Mesothelial cell of epicardium (in vitro differentiated cells): Measurements from ENCODE around the gene CD70. TPM values are rescaled to one million over a fixed set of nuclear protein-coding genes. Genes with fewer than 3 reads are reported as not detected.
"Not testable (repeated sequence)": the region's sequence is repeated elsewhere in the genome, so short reads cannot be mapped to it uniquely, and the experiment has no call there.

Experiments used
- DNase-seq, 2 experiments: peaks; one replicate each; pipeline ENCODE4 v3.0.0; 2021; ENCODE audit warnings: low spot score in 2 of 2; ENCODE audit not compliant: unreplicated experiment in 2 of 2
- H3K27ac Mint-ChIP-seq: 2 replicates; pipeline ENCODE4 v1.8.0; 2021; ENCODE audit warnings: mixed read lengths
- H3K27me3 Mint-ChIP-seq: 2 replicates; pipeline ENCODE4 v1.8.0; 2021; ENCODE audit warnings: low read depth, mixed read lengths
- H3K36me3 Mint-ChIP-seq: 2 replicates; pipeline ENCODE4 v1.8.0; 2021; ENCODE audit warnings: mixed read lengths
- H3K4me1 Mint-ChIP-seq: 2 replicates; pipeline ENCODE4 v1.8.0; 2021; ENCODE audit warnings: mixed read lengths
- H3K4me3 Mint-ChIP-seq: 2 replicates; pipeline ENCODE4 v1.8.0; 2021; ENCODE audit warnings: mild to moderate bottlenecking, moderate library complexity, mixed read lengths
- H3K9me3 Mint-ChIP-seq: 2 replicates; pipeline ENCODE4 v1.8.0; 2021; ENCODE audit warnings: mixed read lengths
- total RNA-seq: library from RNA; stranded (reverse); gene quantifications from 3 replicates; pipeline ENCODE4 v1.2.1, GENCODE V29; 2021
- TF ChIP-seq, protein P1 (sequence below): fragments of 200-600 bp; sonication (generic); IDR thresholded peaks from one replicate; pipeline ENCODE4 v1.5.0; 2021; ENCODE audit warnings: antibody characterized with exemption; ENCODE audit not compliant: unreplicated experiment

Gene CD70, protein sequence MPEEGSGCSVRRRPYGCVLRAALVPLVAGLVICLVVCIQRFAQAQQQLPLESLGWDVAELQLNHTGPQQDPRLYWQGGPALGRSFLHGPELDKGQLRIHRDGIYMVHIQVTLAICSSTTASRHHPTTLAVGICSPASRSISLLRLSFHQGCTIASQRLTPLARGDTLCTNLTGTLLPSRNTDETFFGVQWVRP
- not detected in 3 replicates for total RNA-seq

DNA sequence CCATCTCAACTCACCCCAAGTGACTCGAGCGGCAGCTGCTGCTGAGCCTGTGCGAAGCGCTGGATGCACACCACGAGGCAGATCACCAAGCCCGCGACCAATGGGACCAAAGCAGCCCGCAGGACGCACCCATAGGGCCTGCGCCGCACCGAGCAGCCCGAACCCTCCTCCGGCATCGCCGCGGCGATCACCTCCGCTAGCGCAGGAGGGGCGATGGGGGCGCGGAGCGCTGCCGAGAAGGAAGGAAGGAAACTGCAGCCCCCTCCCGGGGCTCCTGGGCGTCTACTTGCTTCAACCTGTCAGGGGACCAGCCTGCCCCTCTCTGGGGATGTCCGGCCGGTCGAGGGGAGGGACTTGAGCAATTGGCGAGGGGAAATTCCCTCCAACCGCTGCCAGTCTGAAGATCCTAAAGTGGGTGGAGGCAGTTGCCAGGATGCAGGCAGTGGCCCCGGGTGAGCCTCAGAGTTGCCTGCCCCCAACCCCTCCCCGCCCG, at the start of gene CD70:
Gene CD70 (minus strand): TSS at position 324 of the 493 bp plus-strand sequence. CDS start 148 bp downstream, at position 176.
- Mint-ChIP-seq H3K27me3 (peaks cover 82% of the 10 kb centered on the region), H3K36me3 (no peaks in the 10 kb centered on the region), H3K4me3 (no peak within 1 kb of the TSS), H3K27ac (no peak within 1 kb of the TSS), H3K9me3 (no peaks in the 10 kb centered on the region), H3K4me1 (peaks cover 7% of the 10 kb centered on the region)
- no peak for DNase-seq
- TF ChIP-seq, protein P1, sequence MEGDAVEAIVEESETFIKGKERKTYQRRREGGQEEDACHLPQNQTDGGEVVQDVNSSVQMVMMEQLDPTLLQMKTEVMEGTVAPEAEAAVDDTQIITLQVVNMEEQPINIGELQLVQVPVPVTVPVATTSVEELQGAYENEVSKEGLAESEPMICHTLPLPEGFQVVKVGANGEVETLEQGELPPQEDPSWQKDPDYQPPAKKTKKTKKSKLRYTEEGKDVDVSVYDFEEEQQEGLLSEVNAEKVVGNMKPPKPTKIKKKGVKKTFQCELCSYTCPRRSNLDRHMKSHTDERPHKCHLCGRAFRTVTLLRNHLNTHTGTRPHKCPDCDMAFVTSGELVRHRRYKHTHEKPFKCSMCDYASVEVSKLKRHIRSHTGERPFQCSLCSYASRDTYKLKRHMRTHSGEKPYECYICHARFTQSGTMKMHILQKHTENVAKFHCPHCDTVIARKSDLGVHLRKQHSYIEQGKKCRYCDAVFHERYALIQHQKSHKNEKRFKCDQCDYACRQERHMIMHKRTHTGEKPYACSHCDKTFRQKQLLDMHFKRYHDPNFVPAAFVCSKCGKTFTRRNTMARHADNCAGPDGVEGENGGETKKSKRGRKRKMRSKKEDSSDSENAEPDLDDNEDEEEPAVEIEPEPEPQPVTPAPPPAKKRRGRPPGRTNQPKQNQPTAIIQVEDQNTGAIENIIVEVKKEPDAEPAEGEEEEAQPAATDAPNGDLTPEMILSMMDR: no peak

DNA sequence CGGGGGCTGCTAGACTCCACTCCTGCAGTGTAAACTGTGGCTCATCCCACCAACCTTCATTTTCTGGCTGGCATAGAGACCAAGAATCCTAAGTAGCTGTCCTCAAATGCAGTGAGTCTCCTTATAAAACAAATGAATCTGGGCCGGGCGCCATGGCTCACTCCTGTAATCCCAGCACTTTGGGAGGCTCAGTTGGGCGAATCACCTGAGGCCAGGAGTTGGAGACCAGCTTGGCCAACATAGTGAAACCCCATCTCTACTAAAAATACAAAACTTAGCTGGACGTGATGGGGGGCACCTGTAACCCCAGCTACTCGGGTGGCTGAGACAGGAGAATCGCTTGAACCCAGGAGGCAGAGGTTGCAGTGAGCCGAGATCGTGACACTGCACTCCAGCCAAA, 49.4 kb upstream of the CD70 start:
- H3K27ac Mint-ChIP-seq, H3K27me3 Mint-ChIP-seq, H3K4me3 Mint-ChIP-seq: not testable (repeated sequence)

DNA sequence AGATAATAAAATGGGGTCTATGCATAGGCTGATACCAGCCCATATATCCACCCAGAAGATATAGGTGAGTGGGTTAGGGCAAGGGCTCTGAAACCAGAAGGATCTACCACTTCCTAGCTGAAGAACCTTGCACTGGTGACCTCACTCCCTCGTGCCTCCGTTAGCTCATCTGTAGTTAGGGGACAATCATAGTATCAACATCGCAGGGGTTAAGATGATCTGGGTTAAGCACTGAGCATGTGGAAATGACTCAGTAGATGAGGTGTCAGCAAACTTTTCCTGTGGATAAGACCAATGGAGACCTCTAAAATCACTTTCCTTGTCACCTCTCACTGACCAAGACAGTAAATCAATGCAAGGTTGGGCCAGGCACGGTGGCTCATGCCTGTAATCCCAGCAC, 48.5 kb upstream of the CD70 start:
- DNase-seq: no peak
- Mint-ChIP-seq H3K4me3 (no peak overlapping the region), H3K36me3 (no peaks in the 10 kb centered on the region), H3K27ac (no peak overlapping the region), H3K9me3 (peaks cover 6% of the 10 kb centered on the region), H3K4me1 (no peaks in the 10 kb centered on the region), H3K27me3 (no peaks in the 10 kb centered on the region)
- TF ChIP-seq, protein P1: no peak

More for the DNA sequence above, 49.4 kb upstream of the CD70 start:
- not testable (repeated sequence) for DNase-seq, H3K9me3 Mint-ChIP-seq, H3K4me1 Mint-ChIP-seq, H3K36me3 Mint-ChIP-seq

DNA sequence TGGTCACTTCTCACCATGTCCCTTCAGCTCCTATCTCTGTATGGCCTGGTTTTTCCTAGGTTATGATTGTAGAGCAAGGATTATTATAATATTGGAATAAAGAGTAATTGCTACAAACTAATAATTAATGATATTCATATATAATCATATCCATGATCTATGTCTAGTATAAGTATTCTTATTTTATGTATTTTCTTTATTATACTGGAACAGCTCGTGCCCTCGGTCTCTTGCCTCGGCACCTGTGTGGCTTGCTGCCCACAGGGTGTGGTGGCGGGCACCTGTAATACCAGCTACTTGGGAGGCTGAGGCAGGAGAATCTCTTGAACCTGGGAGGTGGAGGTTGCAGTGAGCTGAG, 42.5 kb upstream of the CD70 start:
- not testable (repeated sequence) for H3K4me1 Mint-ChIP-seq, H3K27me3 Mint-ChIP-seq, DNase-seq, H3K4me3 Mint-ChIP-seq, H3K27ac Mint-ChIP-seq, H3K36me3 Mint-ChIP-seq
- peaks cover 13% of the 10 kb centered on the region for H3K9me3 Mint-ChIP-seq

DNA sequence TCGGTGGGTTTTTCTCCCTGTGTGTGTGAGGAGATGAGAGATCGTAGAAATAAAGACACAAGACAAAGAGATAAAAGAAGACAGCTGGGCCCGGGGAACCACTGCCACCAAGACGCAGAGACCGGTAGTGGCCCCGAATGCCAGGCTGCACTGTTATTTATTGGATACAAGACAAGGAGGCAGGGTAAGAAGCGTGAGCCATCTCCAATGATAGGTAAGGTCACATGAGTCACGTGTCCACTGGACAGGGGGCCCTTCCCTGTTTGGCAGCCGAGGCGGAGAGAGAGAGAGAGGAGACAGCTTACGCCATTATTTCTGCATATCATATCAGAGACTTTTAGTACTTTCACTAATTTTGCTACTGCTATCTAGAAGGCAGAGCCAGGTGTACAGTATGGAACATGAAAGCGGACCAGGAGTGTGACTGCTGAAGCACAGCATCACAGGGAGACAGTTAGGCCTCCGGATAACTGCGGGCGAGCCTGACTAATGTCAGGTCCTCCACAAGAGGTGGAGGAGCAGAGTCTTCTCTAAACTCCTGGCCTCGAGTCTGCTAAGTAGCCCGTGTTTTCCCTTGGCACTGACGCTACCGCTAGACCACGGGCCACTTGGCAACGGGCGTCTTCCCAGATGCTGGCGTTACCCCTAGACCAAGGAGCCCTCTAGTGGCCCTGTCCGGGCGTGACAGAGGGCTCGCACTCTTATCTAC, 42.0 kb upstream of the CD70 start:
- not testable (repeated sequence) for H3K4me1 Mint-ChIP-seq, H3K9me3 Mint-ChIP-seq, H3K27me3 Mint-ChIP-seq, H3K36me3 Mint-ChIP-seq, H3K27ac Mint-ChIP-seq, DNase-seq, H3K4me3 Mint-ChIP-seq

DNA sequence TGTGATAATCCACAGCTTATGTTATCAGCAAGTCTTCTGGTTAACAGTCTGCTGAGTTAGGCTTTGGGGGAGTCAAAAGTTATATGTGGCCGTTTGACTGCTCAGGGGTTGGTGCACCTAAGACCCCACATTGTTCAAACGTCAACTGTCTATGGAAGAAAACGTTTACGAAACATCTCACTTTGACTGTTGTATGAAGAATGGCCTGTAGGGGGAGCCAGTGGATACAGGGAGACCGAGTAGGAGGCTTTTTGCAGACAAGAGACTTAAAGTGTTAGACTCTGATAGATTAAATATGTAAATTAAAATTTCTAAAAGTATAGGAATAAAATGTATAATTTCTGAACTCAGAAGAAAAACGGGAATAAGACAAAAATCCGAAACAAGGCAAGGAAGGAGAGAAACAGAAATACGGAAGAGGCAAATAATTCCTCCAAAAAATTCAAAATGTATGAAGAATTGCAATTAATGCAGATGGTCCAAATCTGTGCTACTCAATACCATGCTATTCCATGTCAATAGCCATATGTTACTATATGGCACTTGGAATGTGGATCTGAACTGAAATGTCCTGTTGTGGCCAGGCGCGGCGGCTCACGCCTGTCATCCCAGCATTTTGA, 41.2 kb upstream of the CD70 start:
- H3K36me3 Mint-ChIP-seq: no peaks in the 10 kb centered on the region
- H3K27me3 Mint-ChIP-seq: peaks cover 2% of the 10 kb centered on the region
- no peaks in the 10 kb centered on the region for H3K4me1 Mint-ChIP-seq
- peaks cover 15% of the 10 kb centered on the region for H3K9me3 Mint-ChIP-seq
- TF ChIP-seq, protein P1: peak; percentile 76
- no peak overlapping the region for H3K4me3 Mint-ChIP-seq
- peak; percentile 39 to 62 for DNase-seq
- no peak overlapping the region for H3K27ac Mint-ChIP-seq

DNA sequence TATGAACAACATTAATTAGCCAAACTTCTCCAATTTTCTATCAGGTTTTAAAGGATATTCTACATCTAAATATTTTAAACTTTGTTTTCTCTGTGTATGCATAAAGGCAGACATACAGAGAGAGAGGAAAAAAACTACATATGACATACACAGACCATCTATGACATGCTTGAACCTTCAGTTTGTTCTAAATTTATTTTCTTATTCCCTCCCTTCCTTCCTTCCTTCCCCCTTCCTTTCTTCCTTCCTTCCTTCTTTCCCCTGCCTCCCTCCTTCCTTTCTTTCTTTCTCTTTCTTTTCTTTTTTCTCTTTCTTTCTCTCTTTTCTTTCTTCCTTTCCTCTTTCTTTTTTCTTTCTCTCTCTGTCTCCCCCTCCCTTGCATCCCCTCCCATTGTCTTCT, 35.8 kb upstream of the CD70 start:
- Mint-ChIP-seq H3K9me3 (peaks cover 27% of the 10 kb centered on the region), H3K27ac (no peak overlapping the region), H3K36me3 (no peaks in the 10 kb centered on the region), H3K4me3 (no peak overlapping the region), H3K27me3 (peaks cover 2% of the 10 kb centered on the region), H3K4me1 (no peaks in the 10 kb centered on the region)
- DNase-seq: no peak
- TF ChIP-seq, protein P1: no peak
